ENCODE data around the gene MSI2.
"Not testable (repeated sequence)": the region's sequence is repeated elsewhere in the genome, so short reads cannot be mapped to it uniquely, and the experiment has no call there.

Gene MSI2

DNA sequence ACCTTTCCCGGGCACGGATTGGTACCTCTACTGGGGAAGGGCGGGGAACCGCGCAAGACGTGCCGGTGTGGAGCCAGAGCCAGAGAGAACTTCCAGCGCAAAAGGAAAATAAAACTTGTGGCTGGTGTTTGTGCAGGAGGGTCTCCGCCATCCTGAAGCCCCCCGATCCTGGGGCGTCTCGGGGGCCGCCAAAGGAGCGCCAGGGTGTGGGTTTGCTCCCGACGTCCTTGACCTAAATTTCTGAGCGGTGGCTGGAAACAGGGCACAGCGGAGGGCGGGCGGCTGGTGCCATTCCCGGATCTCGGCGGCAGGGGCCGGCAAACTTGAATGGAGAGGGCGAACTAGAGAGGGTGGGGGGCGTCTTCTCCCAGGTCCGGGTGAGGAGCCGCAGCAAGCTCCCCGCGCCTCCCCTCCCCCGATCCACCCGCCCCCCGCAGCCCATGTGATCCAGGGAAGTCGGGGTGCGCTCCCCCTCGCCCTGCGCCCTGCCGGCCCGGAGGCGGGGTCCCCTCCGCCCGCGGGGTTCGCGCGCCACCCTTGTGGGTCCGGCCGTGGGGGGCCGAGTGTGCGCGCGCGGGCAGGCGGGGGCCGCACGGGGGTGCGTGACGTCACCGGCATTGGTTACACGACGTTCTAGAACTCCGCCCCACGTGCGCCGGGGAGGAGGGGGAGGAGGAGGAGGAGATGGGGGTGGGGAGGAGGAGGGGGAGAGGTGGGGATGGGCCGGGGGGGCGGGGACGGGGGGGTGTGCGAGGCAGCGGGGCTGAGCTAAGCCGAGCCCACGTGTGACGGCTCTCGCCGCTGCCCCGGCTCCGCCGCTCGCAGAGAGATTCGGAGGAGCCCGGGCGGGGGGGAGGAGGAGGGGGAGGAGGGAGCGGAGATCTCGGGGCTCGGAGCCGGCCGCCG lies at the start of gene MSI2:
MSI2 (plus strand) TSS at position 748 of the 906 bp plus-strand sequence. CDS start 220 bp downstream, outside the sequence.
- DNase-seq, result peak; percentile 94

GRCh38 chr17:57206928-57207327 lies 49.4 kb upstream of the MSI2 start:
- DNase-seq, result no peak

- DNase-seq, result no peak
Observed at GRCh38 chr17:57207396-57207795, 48.9 kb upstream of the MSI2 start.

DNA sequence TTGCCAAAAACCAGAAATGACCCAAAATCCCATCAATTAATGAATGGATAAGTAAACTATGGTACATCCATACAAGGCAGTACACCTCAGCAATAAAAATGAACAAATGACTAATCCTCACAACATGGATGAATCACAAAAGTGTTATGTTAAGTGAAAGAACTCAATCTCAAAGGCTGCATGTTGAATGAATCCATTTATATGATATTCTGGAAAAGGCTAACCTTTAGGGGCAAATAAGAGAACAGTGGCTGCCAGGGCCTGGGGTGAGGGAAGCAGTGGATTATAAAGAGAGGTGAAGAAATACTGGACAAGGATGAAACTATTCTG lies 46.1 kb upstream of the MSI2 start:
- no peak for DNase-seq

DNA sequence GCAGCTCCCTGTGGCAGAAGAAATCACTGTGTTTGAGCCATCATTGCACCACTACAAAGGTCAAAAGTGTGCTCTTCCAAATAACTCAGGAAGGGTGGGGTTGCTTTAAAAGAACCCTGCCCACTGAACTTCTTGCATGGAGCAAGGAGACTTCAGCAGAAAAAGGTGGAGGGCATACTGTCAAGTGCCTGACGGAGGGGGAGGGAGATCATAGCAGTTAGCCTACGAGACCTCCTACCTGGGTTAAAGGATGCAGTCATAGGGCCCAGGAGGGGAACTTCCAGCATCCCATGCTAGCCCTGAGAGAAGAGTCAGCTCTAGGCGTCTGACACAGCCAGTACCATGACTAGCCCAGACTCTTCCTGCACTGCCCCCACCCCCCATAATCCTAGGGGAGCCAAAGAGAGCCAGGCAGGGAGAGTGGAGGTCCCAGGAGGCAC lies 45.3 kb upstream of the MSI2 start:
- no peak for DNase-seq

- DNase-seq, result no peak
Observed at GRCh38 chr17:57211543-57211942, 44.8 kb upstream of the MSI2 start.

- DNase-seq, result no peak
Observed at GRCh38 chr17:57213180-57213825, 43.0 kb upstream of the MSI2 start.

GRCh38 chr17:57215317-57215716 lies 41.0 kb upstream of the MSI2 start:
- DNase-seq, result no peak

GRCh38 chr17:57221366-57222350 lies 34.7 kb upstream of the MSI2 start:
- no peak for DNase-seq

GRCh38 chr17:57222422-57222821 lies 33.9 kb upstream of the MSI2 start:
- not testable (repeated sequence) for DNase-seq

DNA sequence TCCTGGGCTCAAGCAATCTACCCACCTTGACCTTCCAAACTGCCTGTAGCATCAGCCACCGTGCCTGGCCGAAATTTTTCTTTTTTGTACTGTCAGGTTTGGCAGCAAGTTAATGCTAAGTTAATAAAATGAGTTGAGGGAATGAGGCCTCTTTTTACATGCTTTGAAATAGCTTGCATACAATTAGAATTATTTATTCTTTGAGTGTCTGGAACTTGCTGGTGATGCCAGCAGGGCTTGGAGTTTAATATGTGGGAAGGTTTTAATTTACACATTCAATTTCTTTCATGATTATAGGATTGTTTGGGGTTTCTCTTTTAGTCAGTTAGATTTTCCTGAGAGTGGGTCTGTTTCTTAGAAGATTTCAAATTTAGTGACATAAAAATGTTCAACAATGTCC lies 31.2 kb upstream of the MSI2 start:
- no peak for DNase-seq

- no peak for DNase-seq
Observed at GRCh38 chr17:57226793-57227192, 29.5 kb upstream of the MSI2 start.

GRCh38 chr17:57228911-57229310 lies 27.4 kb upstream of the MSI2 start:
- DNase-seq, result no peak

DNA sequence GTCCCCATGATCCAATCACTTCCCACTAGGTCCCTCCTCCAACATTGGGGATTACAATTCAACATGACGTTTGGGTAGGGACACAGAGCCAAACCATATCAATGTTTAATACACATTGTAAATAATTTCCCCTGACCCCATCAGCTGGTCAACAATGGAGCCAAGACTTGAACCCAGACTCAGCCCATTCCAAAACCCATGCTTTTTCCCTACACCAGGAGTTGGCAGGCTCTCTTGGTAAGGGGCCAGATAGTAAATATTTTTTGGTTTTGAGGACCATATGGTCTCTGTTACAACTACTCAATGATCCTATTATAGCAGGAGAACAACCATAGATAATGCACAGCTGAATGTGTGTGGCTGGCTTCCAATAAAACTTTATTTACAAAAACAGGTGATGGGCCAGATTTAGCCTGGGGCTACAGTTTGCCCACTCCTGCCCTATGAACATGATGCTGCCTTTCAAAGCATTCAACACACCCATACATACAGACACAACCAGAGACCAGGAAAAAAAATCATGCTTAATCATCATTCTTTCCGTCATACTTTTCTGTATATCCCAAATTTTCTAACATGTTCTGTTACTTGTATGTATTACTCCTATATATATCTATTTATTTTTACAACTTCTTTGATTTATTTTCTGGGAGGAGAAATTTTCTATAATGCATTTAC lies 22.1 kb upstream of the MSI2 start:
- no peak for DNase-seq

- DNase-seq, result no peak
Observed at GRCh38 chr17:57234739-57235092, 21.6 kb upstream of the MSI2 start.

- DNase-seq, result no peak
Observed at GRCh38 chr17:57235124-57235523, 21.2 kb upstream of the MSI2 start.

GRCh38 chr17:57236686-57237299 lies 19.5 kb upstream of the MSI2 start:
- DNase-seq, result no peak

- no peak for DNase-seq
Observed at GRCh38 chr17:57240648-57241047, 15.7 kb upstream of the MSI2 start.

- no peak for DNase-seq
Observed at GRCh38 chr17:57242148-57242547, 14.2 kb upstream of the MSI2 start.

DNA sequence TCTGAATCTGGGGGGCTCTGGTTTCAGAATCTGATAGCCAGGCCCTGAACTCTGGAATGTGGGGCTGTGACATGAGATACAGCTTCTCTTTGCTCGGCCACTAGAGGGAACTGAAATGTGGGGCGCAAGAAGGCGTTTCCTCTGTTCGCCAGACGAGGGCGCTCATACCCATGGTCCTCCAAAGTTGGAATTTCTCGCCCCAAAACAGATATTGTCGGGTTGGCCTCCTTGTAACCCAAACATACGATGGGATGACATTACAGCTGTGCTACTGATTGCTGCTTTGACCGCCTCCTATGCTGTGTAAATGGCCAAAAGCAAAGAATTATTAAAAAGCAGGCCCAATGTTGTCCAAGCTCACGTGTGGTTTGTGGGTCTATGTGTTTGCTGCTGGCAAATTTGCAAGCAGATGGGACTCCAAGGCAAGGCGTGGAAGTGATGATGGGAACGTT lies 13.1 kb upstream of the MSI2 start:
- peak; percentile 91 for DNase-seq

GRCh38 chr17:57245786-57246185 lies 10.5 kb upstream of the MSI2 start:
- DNase-seq, result no peak

DNA sequence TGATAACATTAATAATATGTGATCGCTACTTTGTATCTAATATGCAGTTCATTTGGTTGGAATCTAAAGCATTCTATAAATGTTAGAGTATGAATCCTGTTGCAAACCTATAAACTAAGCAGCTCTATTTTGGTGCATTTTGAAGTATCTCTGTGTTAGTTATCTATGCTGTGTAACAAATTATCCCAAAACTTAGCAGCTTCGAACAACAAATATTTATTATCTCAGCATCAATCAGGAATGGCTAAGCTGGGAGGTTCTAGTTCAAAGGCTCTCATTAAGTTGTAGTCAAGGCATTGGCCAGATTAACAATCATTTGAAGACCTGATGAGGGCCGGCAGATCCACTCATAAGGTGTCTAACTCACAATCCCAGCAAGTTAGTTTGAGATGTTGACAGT lies 10.1 kb upstream of the MSI2 start:
- no peak for DNase-seq

All from activated CD8-positive, alpha-beta memory T cell treated with anti-CD3 and anti-CD28 coated beads for 24 hours (primary cell).